ENCODE results near the gene NPLOC4. TPM values are rescaled to one million over a fixed set of nuclear protein-coding genes. Genes with fewer than 3 reads are reported as not detected.

The NPLOC4 gene
- total and polyA plus RNA-seq, 9 donors, result 24.4 to 84.8 (median 56.3) TPM

GRCh38 chr17:81603846-81604610 lies 32.9 kb downstream of the NPLOC4 start:
- Histone ChIP-seq H3K36me3 (no peaks in the 10 kb centered on the region), H3K9me3 (no peaks in the 10 kb centered on the region), H3K27ac (no peak overlapping the region), H3K4me3 (no peak overlapping the region), H3K27me3 (no peaks in the 10 kb centered on the region), H3K4me1 (ENCODE audit: insufficient read depth) (no peaks in the 10 kb centered on the region)
- TF ChIP-seq EP300 (IDR thresholded peaks at IDR 0.05) (no peak), POLR2A (IDR thresholded peaks at IDR 0.05) (no peak)
- TF ChIP-seq, protein P1, sequence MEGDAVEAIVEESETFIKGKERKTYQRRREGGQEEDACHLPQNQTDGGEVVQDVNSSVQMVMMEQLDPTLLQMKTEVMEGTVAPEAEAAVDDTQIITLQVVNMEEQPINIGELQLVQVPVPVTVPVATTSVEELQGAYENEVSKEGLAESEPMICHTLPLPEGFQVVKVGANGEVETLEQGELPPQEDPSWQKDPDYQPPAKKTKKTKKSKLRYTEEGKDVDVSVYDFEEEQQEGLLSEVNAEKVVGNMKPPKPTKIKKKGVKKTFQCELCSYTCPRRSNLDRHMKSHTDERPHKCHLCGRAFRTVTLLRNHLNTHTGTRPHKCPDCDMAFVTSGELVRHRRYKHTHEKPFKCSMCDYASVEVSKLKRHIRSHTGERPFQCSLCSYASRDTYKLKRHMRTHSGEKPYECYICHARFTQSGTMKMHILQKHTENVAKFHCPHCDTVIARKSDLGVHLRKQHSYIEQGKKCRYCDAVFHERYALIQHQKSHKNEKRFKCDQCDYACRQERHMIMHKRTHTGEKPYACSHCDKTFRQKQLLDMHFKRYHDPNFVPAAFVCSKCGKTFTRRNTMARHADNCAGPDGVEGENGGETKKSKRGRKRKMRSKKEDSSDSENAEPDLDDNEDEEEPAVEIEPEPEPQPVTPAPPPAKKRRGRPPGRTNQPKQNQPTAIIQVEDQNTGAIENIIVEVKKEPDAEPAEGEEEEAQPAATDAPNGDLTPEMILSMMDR (IDR thresholded peaks at IDR 0.05), result no peak
- DNase-seq, result no peak
- 82 to 84% (median 83%) methylated on average over 11 of the region's 11 CpGs for WGBS, 3 donors
- intact Hi-C loops (cut with DNase I), result loop anchor here (5.0 to 10.0 kb wide), 2 partner anchors 349 to 352 kb away; no protein-coding TSS in a partner anchor

- H3K36me3 ChIP-seq, result no peaks in the 10 kb centered on the region
- H3K9me3 ChIP-seq, result no peaks in the 10 kb centered on the region
- no peaks in the 10 kb centered on the region for H3K4me1 ChIP-seq (ENCODE audit: insufficient read depth)
- no peaks in the 10 kb centered on the region for H3K27me3 ChIP-seq
- no peak overlapping the region for H3K4me3 ChIP-seq
- TF ChIP-seq, protein P1 (IDR thresholded peaks at IDR 0.05), result peak; percentile 47 to 69 (median 67)
- TF ChIP-seq POLR2A (IDR thresholded peaks at IDR 0.05), result no peak
- H3K27ac ChIP-seq, result no peak overlapping the region
- 30 to 33% (median 31%) methylated on average over 9 of the region's 9 CpGs for WGBS, 3 donors
- intact Hi-C loops (cut with DNase I), result loop anchor here (5.0 to 10.0 kb wide), 2 partner anchors 347 to 349 kb away; no protein-coding TSS in a partner anchor
- peak in 2 of 5 donors; percentile 28 to 53 for DNase-seq
Observed at GRCh38 chr17:81601525-81602120, 35.3 kb downstream of the NPLOC4 start.

DNA sequence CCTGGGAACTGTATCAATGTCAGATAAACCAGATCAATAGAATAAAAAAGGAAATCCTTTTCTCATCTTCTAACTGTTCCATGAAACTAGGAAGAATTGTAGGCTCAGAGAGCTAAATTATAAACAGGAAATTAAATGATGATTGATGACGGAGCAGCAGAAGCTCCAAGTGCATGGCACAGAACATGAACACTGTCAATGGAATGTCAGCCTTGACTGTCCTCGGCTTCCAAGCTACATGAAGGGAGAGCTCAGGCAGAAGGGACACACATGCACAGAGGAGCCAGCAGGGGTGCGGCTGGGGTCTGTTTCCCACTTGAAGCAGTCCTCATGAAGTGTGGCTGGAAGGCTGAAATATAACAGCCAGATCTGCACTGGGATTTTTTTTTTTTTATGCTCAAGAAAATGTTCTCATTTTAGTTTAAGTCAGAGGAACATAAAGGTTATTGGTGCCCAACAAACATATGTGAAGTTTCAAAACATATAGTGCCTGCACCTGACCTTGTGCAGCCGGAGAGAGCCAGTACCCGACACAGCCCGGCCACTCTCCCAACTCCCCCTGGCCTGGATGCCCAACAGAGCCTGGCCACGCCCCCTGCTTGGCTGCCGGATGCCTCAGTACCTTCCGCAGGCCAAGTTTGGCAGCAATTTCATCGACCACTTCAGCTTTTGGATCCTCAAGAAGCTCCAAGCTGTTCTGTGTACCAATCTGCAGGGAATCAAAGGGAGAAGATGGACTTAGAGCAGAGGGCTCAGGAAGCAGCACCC lies 37.0 kb downstream of the NPLOC4 start:
- intact Hi-C loops (cut with DNase I), result loop anchor here (5.0 to 10.0 kb wide), 3 partner anchors 75 to 348 kb away; partner anchors contain the start of gene FSCN2 (in 2 of the 4)
- Histone ChIP-seq H3K27ac (no peak overlapping the region), H3K36me3 (no peaks in the 10 kb centered on the region), H3K4me3 (no peak overlapping the region), H3K27me3 (no peaks in the 10 kb centered on the region), H3K4me1 (ENCODE audit: insufficient read depth) (no peaks in the 10 kb centered on the region), H3K9me3 (no peaks in the 10 kb centered on the region)
- no peak for DNase-seq
- WGBS, 3 donors, result 42 to 58% (median 55%) methylated on average over 10 of the region's 10 CpGs
- no peak for TF ChIP-seq EP300 (IDR thresholded peaks at IDR 0.05)
- TF ChIP-seq, protein P1 (IDR thresholded peaks at IDR 0.05), result no peak
- TF ChIP-seq POLR2A (IDR thresholded peaks at IDR 0.05), result no peak

- H3K27ac ChIP-seq, result no peak overlapping the region
- 92% methylated on average over 11 of the region's 11 CpGs for WGBS, 3 donors
- no peaks in the 10 kb centered on the region for H3K36me3 ChIP-seq
- intact Hi-C loops (cut with DNase I), result loop anchor here in 2 of 4 donors (10.0 kb wide), 1 partner anchor 68 kb away; the partner anchor contains the start of gene FSCN2 (in 2 of the 2)
- H3K4me1 ChIP-seq (ENCODE audit: insufficient read depth), result no peaks in the 10 kb centered on the region
- TF ChIP-seq EP300 (IDR thresholded peaks at IDR 0.05) (no peak), POLR2A (IDR thresholded peaks at IDR 0.05) (no peak)
- TF ChIP-seq, protein P1 (IDR thresholded peaks at IDR 0.05), result no peak
- H3K4me3 ChIP-seq, result no peak overlapping the region
- no peak for DNase-seq
- no peaks in the 10 kb centered on the region for H3K27me3 ChIP-seq
- H3K9me3 ChIP-seq, result no peaks in the 10 kb centered on the region
Observed at GRCh38 chr17:81593105-81593871, 43.6 kb downstream of the NPLOC4 start.
